CD4-positive, alpha-beta T cell treated with Interleukin-4 for 1 hour (primary cell): ENCODE data around the gene SLC10A7.

Source experiments
- DNase-seq, 2 donors: peaks; one replicate each; pipeline ENCODE4 v3.0.0-alpha.2; 2020 to 2022

The SLC10A7 gene

GRCh38 chr4:146343776-146344175 lies 178.0 kb downstream of the SLC10A7 start:
- DNase-seq: no peak

DNA sequence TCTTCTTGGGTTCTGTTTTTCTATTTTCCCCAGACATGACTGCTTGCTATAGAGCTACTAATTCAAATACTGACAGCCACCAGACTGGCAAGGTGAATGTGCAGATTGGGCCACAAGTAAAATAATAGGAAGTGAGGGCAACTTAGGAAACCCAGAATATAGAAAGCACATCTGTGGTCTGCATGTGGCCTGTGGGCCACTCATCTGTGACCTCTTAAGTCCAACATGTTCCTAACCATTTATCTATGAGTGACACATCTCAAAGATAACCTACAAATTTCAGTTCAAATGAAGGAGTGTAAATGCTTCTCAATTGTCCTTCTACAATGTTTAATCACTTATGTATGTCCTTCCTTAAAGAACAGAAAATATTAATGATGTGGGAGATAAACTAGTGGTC lies 178.5 kb downstream of the SLC10A7 start:
- no peak for DNase-seq

- peak in 1 of 2 donors; percentile 52 for DNase-seq
Measured at GRCh38 chr4:146342600-146343192, 179.0 kb downstream of the SLC10A7 start.

GRCh38 chr4:146340798-146341197 lies 180.9 kb downstream of the SLC10A7 start:
- no peak for DNase-seq

DNA sequence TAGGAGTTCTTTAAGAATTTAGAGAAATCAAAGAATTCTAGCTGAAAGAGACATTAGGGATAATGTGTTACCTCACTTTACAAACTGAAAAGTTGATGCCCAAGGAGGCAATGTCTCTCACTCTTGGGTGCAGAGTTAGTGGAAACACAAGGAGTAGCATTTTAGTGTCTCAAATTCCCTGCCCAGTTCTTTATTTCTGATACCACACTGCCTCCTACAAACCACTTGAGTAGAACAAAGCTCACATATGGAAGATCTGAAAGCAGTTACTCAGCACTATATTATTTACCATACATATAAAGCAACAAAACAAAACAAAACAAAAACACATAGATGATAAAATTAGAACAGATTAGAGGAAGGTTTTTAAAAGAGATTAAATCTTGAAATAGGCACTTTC lies 183.2 kb downstream of the SLC10A7 start:
- DNase-seq: no peak

DNA sequence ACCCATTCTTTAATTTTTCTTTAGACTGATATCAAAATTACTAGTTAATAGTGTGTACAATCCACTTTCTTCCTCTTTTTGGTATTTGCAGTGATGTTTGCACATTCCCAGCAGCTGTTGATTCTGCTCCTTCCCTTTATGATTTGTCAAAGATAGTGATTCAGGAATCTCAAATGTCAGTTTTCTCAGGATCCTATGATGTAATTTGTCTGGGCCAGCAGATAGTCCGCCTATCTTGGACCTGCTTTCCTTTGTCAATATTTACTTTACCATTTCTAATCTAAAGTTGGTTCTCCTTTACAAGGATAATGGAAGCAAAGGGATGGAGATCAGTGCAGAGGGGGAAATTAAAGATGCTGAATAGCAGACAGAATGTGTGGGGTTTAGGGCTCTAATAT lies 185.3 kb downstream of the SLC10A7 start:
- no peak for DNase-seq

- no peak for DNase-seq
Measured at GRCh38 chr4:146335763-146336409, 185.9 kb downstream of the SLC10A7 start.

DNA sequence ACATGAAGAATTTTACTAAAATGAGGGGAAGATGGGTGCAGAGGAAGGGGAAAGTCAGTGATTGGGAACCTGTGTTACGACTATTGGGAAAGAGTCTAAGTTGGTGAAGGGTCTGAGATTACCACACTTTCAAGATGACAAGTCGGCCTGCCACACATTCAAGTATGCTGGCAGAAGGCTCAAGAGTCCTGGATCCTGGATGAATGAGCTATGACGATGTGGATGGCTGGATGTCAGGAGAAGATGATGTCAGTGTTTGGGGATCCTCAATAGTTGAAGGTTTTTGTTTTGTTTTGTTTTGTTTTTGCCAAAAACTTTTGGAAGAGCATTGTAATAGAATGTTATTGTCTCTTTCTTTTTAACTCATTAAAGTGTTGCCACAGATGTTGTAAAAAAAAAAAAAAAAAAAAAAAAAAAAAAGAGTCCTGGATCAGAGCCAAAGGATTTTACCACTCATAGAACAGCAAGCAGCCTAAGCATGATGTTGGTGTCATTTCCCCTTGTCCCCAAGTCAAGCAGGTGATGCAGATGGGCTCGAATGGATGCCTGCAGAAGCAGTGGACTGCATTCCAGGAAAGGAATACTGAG lies 186.8 kb downstream of the SLC10A7 start:
- DNase-seq: no peak

DNA sequence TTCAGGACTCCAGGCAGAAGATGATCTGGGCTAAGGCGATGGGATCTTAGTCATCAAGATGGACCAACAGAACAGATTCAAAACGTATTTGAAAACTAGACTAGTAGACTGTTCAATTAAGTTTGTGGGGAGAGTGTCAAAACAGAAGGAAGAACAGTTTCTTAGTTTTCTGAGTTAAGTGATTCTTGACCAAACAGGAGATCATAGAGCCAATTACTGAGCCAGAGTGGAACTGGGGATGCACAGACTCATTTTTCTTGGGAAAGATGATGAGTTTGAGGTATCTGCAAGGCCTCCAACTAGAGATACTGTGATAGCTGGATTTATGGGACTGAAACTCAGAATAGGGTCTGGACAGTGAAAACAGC lies 187.9 kb downstream of the SLC10A7 start:
- no peak for DNase-seq

GRCh38 chr4:146333187-146333894 lies 188.4 kb downstream of the SLC10A7 start:
- DNase-seq: no peak

- no peak for DNase-seq
Measured at GRCh38 chr4:146330392-146330791, 191.3 kb downstream of the SLC10A7 start.

- no peak for DNase-seq
Measured at GRCh38 chr4:146329050-146329716, 192.6 kb downstream of the SLC10A7 start.

DNA sequence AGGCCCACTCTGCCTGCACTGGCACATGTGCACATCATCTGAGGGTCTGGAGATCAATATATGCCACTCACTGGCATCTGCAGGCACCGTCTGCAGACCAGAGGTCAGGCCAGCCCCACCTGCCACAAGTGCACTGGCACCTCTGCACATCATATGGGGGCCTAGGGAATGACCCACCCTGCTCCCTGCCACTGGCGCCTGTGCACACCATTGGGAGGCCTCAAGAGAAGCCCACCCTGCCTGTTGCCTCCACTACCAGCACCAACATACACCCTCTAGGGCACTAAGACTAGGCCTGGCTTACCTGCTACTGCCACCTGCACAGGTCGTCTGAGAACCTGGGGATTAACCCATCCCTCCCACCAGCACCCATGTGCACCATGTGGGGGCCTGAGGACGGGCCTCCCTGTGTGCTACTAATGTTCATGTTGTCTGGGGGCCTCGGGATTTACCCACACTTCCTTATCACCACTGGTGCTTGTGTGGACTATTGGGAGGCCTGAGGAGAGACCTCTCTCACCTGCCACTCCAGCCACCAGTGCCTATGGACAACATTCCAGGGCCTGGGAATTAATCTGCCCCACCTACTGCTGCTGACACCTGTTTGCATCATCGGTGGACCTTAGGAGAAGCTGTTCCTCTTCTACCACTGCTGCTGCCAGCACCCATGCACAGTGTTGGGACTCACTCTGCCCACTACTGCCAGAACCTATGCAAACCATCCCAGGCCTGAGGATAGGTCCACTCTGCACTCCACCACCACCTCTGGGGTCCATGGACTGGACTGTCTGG lies 193.7 kb downstream of the SLC10A7 start:
- no peak for DNase-seq

GRCh38 chr4:146318894-146319293 lies 202.8 kb downstream of the SLC10A7 start:
- no peak for DNase-seq

- DNase-seq: no peak
Measured at GRCh38 chr4:146317783-146318182, 204.0 kb downstream of the SLC10A7 start.

DNA sequence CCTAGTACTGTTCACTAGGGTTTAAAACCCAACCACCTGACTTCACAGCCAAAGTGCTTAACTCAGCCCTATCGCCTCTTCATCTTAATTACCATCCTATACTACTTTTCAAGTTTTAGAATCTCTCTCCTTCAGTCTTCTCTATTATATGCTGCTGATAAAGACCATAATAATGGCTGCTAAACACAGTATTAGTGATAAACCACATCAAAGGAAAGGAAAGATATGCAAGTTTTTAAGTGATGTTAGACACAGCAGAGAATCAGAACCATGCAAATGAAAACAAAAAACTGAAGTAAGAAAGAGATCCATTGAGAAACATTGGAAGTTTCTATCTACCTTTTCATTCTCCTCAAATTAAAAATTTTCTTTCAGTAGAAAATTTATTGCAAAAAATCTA lies 206.6 kb downstream of the SLC10A7 start:
- DNase-seq: no peak

- no peak for DNase-seq
Measured at GRCh38 chr4:146311238-146311970, 210.3 kb downstream of the SLC10A7 start.

DNA sequence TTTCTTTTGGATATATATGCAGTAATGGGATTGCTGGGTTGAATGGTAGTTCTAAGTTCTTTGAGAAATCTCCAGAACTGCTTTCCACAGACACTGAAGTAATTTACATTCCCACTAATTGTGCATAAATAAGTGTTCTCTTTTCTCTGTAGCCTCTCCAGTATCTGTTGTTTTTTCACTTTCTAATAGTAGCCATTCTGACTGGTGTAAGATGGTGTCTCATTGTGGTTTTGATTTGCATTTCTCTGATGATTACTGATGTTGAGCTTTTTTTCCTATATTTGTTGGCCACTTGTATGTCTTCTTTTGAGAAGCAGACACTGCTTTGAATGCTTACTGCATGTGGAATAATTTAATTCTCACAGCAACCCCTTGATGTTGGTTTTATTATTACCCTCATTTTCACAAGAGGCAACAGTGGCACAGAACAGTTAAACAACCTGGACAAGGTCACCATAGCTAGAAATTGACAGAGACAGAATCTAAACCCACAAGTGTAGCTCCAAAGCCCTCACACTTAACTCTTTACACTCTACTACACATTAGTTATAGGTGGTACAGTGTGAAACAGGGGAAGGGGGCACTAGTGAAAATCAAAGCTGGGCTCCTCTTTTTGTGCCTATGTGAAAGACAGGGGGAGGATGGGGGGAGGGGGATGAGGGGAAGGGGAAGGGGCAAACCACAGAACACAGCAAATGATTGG lies 211.3 kb downstream of the SLC10A7 start:
- DNase-seq: no peak

DNA sequence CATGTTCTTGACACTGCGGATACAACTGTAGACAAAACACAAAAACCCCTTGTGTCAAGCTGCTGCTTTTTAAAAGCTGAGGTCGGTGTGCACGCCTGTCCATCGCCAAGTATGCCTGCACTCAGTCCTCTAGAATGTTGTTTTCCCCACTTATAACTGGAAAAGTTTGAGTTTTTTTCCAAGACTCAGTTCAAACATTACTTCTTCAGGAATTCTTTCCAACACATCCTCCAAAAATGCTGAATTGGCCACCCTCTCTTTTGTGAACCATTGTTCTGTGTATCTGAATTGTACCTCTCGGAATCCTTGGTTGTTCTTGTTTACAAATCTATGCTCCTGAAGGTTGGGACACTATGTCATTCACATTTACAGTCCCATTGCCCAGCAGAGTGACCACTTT lies 212.8 kb downstream of the SLC10A7 start:
- DNase-seq: no peak

DNA sequence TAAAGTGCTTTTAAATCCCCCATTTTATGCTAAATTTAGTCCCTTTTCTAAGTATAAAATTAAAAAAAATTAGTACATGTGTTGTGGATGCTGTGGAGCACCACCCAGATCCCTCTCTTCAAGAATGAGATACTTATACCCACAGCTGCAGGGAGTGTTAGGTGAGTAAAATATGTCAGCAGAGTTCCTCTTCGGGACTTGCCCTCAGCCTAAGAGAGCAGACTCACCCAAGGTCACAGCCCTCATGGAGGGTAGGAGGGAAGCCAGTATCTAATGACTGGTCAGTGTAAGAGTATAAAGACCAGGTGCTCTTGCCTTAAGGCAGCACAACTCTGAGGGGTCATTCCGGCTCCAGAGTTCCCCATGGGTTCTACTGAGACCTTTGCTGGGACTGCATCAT lies 218.9 kb downstream of the SLC10A7 start:
- no peak for DNase-seq

- DNase-seq: no peak
Measured at GRCh38 chr4:146299607-146300006, 222.1 kb downstream of the SLC10A7 start.
